ENCODE measurements around the gene MUC12.

- TF ChIP-seq POLR2A (IDR thresholded peaks at IDR 0.05) (peak in 1 of 4 donors; percentile 30), CTCF (IDR thresholded peaks at IDR 0.05) (no peak), EP300 (IDR thresholded peaks at IDR 0.05) (no peak), POLR2AphosphoS5 (IDR thresholded peaks at IDR 0.05) (peak in 1 of 2 donors; percentile 22)
Observed at GRCh38 chr7:101017064-101017777, 47.9 kb downstream of the MUC12 start.
